ENCODE results near the gene RGS4.

The RGS4 gene

DNA sequence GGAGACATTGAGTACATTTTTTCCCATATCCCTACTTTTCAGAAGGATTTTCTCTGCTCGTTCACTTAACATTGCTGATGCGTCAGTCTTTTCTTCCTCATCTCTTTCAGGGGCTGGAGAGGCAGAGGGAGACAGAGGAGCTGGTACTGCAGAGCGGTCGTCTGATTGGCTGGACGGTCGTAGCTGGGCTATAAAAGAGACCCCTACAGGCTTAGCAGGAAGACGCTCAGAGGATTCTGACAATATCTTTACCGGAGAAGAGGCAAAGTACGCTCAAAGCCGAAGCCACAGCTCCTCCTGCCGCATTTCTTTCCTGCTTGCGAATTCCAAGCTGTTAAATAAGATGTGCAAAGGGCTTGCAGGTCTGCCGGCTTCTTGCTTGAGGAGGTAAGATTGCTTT lies at the start of gene RGS4:
Gene RGS4 (plus strand): TSS at position 220 of the 400 bp plus-strand sequence. CDS start 124 bp downstream, at position 344.
- peak; percentile 88 to 90 for DNase-seq (ENCODE audit: low read depth in 2 of 2)

DNA sequence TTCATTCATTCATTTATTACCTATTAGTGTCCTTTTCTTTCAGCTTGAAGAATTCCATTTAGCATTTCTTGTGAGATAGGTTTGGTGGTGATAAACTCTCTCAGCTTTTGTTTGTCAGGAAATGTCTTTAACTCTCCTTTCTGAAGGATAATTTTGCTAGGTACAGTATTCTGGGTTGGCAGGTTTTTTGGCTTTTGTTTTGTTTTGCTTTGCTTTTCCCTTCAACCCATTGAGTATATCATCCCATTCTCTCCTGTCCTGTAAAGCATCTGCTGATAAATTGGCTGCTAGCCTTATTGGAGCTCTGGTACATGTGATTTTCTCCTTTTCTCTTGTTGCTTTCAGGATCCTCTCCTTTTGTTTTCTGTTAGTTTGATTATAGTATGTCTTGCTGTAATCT lies 47.0 kb upstream of the RGS4 start:
- DNase-seq (ENCODE audit: low read depth in 2 of 2) = no peak

DNA sequence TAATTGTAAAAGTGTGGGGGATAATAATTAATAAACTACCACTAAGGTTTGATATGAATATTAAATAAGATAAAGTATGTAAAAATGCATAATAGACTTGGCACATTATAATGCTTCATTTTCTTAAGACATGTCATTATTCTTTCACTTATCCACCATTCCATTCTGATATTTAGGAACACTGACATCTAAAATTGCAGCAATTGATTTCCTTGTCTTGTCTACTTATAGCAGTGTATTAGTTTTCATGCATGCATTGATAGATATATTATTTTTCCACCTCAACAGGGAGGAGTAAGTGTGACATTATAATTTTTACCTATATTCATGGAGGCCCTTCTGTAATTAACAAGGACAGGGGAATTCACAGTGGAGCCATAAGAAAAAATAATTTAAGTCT lies 41.6 kb upstream of the RGS4 start:
- no peak for DNase-seq (ENCODE audit: low read depth in 2 of 2)

DNA sequence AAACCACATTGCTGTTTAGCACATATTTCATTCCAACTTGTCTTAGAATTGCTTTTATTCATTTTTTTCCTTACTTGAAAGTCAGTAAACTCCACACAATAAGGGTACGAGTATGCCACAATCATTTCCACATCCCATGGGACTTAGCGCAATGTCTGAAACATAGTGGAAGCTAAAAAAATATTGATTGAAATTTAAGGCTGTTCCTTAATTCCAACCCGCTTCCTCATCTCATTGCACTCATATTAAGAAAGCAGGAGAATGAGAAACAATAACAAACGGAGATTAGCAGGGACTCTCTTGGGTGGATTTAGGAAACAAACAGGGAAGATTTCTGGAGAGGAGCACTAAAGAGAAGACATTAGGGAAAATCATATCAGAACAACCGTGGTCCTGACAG lies 39.3 kb upstream of the RGS4 start:
- no peak for DNase-seq (ENCODE audit: low read depth in 2 of 2)

DNA sequence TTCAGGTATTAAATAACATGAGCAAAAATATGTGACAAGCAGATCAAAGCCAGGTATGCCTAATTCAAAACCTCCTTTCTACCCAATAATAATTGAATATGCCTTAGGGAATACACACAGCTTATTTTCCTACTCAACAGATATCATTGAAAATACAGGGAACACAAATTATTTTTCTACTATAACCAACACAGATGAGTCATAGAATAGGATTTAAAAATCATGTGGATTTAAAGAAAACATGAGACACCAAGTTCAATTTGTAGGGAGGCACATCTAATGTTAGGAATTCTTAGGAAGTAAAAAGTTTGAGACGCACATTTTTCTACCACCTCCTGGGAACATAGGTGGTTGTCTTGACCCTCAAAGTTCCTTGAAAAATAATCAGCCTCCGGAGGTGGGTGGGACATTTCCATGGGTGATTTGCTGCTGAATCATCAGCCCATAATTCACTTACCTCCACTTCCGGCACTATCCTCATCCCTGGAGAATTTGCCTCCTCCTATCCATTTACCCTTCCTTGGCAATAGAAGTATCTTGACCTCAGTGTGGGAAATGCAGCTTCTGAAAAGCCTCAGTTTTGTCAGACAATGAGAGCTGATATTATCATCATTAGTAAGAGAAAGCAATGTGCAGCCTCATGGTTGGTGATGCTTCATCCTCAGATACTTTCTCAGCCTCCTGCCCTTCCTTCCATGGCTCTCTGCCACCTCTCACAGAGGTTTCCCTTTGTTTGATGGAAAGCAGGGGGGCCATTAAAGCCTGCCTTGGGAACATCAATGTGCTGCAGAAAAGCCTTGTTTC lies 33.5 kb upstream of the RGS4 start:
- DNase-seq (ENCODE audit: low read depth in 2 of 2) = peak; percentile 69 to 76

DNA sequence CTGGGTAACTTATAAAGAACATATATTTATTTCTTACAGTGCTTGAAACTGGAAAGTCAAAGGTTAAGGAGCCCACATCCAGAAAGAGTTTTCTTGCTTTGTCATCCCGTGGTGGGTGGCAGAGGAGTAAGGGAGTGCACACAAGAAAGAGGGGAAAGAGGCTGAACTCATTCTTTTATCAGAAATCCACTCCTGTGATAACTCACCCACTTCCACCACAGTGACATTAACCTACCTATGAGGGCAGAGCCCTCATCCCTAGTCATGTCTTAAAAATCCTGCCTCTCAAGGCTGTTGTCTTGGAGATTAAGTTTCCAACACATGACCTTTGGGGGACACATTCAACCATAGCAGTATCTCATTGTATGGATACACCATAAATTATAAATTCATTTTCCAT lies 32.5 kb upstream of the RGS4 start:
- DNase-seq (ENCODE audit: low read depth in 2 of 2) = no peak

DNA sequence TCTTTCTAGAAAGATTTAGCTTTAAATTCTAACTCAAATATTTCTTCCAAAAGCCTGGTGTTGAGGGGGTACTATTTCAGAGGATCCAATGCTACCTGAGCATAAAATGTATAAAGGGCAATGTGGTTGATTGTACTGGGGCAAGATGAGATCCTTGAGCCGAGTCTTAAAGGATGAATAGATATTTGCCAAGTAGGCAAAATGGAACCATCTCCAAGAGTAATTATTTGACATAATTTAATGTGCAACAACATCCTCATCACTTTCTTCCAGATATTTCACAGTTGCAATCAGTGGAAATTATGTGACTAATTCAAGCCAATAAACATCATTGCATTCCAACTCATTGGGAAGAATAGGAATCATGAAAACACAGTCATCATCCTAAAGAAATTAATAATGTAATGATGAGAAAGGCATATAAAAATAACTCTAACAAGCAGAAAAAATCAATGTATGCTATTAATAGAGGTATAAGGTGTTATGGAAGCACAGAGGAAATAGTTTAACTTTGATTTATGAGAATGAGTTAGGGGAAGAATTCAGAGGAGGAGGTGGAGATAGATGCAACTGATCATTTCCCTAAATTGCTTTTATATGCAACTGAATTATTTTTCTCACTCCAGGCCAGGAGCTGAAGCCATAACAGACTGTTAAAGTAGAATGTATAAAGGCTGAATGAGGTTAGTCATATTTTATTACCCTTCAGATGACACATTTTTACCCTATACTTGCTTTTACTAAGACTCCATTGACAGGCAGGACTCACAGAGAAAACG lies 30.0 kb upstream of the RGS4 start:
- DNase-seq (ENCODE audit: low read depth in 2 of 2) = no peak

DNA sequence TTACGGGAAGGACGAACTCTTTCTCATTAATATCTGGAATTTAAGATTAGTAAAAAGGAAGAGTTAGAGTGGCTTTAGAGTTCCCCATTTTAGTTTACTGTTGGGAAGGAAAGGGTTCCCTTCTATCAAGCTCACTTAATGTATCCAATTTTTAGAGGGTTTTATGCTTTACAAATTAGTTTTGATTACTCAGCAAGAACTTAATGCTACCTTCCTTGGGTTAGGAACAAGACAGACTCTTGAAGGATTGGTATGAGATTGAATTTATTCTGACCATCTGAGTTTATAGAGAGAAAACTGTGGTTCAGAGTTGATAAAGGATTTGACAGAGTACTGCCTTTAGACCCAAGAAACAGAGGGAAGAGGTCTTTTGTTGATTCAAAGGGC lies 29.5 kb upstream of the RGS4 start:
- no peak for DNase-seq (ENCODE audit: low read depth in 2 of 2)

DNA sequence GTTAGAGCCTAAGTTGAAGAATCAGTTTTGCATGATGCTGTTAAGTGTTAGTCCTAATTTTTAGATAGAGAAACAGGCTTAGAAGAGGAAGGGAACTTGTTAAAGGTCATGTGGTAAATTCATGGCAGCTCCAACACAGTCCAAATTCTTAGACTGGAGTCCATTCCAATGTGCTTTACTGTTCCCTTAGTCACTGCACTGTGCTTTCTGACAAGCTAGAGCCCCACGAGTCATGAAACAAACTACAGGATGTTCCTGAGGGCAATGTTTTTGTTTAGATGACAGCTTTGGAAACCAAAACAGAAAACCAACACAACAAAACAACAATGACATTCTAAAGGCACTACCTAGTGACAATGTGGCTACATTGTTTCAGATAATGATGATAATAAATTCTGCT lies 23.1 kb upstream of the RGS4 start:
- DNase-seq (ENCODE audit: low read depth in 2 of 2) = no peak

DNA sequence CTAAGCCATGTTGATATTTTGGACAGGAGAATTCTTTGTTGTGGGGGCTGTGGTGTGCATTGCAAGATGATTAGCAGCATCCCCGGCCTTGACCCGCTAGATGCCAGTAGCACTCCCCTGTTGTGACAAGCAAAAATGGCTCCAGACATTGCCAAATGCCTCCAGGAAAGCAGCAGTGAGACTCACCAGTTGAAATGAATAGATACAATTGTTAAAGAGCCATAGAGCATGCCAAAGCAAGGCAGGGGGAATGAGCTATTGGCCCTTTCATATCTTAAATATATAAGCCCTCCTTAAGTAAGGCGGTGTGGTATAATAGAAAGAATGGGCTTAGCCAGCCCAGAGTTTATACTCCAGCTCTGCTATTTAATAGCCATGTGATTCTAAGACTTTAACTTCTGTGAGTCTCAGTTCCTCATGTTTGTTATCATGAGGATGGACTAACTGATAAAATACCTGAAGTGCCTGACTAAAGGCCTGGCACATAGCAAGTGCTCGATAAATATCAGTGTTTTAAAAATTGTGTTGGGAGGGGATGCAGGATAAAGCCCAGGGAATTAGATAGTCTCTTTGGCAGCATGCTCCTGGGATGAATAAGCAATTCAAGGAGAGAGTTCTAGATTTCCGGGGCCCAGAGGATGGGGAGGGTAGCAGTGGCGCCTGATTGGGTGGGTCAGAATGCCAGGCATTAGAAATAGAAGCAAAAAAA lies 21.1 kb upstream of the RGS4 start:
- DNase-seq (ENCODE audit: low read depth in 2 of 2) = no peak

DNA sequence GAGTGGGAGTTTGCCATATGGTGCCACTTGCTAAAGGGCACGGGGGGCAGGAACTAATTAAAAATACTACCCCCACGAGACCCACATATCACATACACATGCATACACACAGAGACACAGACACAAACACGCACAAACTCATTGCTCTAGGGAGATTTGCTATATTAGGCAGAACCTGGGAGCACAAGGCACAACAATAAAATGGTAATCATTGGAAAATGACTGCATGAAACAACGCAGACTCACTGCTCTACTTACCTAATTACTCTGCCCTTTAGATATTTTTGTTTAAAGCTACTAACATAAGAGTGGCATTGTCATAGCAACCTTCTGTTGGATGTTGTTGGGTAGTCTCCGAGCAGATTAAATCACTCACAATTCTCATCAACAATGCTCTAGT lies 20.3 kb upstream of the RGS4 start:
- DNase-seq (ENCODE audit: low read depth in 2 of 2) = no peak

DNA sequence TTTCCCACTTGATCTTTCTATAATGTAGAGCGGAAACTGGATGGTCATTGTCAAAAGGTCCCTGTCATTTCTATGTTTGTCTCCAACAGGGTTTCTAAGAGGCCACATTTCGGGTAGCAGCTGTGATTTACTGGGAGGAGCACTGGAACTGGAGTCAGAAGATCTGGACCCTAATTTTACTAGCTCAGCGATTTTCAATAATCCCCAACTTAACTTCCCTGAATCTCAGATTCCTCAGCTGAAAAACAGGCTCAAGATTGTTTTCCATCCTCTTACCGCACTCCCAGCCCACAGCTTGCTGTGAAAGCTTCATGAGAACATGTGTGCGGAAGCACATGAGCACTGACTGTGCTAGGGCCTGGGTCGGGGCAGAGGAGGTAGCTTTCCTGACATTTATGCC lies 19.9 kb upstream of the RGS4 start:
- no peak for DNase-seq (ENCODE audit: low read depth in 2 of 2)

DNA sequence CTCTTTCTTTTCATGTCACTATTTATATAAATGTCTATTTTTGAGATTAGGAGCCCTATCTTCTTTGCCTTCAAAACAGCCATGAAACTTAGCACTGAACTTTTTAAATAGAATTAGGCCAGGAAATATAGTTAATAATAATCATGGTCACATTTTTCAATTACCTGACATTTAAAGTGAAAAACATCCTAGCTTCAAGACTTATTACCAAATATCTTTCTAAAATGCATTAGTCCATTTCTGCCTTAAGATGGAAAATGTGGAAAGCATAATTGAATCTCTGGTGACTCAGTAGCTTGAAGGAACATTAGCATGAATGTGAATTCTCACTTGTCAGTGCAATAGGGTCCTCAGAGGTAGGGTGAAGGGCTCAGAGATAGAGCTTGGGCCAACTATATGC lies 18.7 kb upstream of the RGS4 start:
- no peak for DNase-seq (ENCODE audit: low read depth in 2 of 2)

DNA sequence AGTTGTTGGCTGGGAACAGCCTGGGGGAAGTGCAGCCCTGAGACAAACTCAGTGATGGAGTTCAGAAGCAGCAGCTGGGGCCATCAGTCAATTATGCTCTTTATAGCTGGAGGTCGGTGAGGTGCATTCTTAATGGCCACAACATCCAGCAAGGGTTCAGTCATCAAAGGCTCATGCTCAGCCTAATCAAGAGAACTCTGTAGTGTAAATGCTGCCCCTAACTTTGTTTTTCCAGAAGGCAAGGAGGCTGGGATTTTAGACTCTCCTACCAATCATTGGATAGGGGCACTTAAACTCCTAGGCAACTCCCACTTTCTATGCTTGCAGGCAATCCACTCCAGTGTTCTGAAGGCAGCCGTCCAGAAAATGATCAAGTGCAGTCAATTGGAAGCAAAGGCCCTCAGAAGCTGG lies 15.0 kb upstream of the RGS4 start:
- no peak for DNase-seq (ENCODE audit: low read depth in 2 of 2)

DNA sequence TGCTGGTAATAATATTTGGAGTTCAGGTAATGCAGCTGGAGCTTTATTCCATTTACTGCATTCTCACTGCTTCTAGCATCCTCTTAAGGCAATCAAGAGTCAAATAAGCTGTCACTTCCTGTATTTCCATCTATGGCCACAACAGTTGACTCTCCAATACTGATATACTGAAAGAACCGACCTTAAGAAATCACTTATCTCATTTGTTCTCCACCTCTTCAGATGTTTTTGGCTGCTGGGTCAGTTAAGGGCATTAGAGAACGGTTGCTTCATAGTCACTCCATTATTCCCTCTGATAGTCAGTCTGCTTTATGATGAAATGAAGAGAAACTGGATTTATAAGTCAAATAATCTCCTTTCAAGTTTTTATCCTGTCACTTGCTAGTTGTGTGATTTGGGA lies 14.2 kb upstream of the RGS4 start:
- DNase-seq (ENCODE audit: low read depth in 2 of 2) = no peak

DNA sequence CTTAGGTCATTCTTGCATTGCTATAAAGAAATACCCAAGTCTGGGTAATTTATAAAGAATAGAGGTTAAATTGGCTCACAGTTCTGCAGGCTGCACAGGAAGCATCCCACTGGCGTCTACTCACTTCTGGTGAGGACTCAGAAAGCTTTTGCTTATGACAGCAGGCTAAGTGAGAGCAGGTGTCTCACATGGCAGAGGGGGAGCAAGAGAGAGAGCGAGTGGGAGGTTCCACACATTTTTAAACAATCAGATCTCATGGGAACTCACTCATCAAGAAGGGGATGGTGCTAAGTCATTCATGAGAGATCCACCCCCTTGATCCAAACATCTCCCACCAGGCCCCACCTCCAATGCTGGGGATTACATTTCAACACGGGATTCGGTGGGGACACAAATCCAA lies 13.6 kb upstream of the RGS4 start:
- no peak for DNase-seq (ENCODE audit: low read depth in 2 of 2)

DNA sequence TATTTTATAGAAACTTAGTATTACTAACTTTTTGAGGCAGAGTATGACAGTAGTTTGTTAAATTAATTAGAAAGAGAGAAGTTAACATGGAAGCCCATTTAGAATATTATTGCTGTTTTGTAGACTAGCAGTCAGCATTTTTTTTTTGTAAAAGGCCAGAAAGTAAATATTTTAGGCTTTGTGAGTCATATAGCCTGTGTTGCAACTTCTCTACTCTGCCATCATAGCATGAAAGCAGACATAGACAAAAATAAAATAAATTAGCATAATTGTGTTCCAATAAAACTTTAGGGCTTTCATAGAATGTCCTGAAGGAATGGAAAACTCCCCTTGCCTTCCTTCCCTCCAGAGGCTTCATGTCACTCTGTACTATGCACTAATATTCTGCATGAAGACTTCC lies 12.3 kb upstream of the RGS4 start:
- no peak for DNase-seq (ENCODE audit: low read depth in 2 of 2)

DNA sequence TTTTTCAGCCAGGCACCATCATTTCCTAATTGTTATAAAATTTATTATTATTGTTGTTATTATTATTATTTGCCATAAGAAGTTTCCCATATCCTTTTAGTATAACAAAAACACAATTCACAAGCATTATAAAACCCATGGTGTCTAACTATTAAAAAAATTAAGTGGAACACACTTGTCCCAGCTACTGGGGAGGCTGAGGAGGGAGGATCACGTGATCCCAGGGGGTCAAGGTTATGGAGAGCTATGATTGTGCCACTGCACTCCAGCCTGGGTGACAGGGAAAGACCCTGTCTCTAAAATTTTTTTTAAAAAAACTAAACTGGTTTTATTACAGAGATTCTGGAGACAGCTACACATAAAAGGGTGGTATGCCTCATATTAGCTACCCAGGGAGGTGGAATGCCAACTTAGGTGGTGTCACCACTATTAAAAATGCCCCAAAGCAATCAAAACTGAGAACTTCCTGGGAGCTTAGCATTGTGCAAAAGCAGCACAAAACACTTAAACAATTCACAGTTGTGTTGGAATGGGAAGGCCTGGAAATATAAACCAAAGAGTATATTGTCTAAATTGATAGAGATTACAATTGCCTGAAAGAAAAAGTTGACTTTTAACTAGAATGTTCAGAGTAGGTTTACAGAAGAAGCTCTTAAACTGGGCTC lies 8.7 kb upstream of the RGS4 start:
- no peak for DNase-seq (ENCODE audit: low read depth in 2 of 2)

DNA sequence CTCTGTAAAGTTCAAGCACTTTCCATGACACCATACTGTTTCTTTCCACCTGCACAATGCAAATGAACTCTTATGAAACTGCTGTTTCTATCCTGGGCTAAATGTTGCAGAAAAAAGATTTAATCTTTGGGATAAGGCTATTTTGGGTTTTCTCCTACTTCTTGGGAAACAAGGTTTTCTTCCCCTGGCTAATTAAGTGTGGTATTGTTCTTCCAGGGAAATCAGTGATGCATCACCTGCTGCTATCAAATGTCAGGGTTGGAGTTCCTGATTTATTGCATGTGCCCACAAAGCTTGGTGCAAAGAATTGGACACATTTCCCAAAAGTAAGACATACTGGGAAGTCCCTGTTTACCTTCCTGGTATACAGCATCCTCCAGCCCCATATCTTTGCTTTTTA lies 6.0 kb upstream of the RGS4 start:
- no peak for DNase-seq (ENCODE audit: low read depth in 2 of 2)

DNA sequence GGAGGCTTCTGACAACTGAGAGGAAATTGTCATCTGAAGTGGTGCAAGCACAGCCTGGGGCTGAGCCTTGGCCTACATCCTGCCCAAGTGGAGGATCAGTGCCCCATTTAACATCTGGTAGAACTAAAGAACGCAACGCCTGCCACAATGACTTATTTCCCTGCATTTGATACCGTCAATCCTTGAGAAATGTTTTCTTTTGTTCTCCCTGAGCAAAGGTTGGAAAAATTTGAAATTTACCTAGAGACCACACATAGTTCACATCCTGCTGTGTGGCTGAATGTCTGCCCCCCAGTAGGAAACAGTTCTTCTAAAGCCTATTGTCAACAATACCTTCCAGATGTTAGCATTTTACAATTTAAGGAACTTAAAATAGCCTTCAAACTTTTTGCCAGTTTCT lies 5.6 kb upstream of the RGS4 start:
- no peak for DNase-seq (ENCODE audit: low read depth in 2 of 2)

DNA sequence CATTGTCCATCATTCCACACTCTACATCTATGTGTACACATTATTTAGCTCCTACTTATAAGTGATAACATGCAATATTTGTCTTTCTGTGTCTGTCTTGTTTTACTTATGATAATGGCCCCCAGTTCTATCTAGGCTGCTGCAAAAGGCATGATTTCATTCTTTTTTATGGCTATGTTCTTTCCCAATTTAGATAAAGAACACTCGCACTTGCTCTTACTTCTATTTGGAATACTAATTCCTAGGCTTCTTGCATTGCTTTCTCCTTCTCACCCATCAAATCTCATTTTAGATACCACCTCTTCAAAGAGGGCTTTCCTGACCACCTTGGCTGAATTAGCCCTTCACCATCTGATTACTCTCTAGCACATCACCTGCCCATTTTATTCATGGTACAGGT lies 3.0 kb upstream of the RGS4 start:
- DNase-seq (ENCODE audit: low read depth in 2 of 2) = no peak

DNA sequence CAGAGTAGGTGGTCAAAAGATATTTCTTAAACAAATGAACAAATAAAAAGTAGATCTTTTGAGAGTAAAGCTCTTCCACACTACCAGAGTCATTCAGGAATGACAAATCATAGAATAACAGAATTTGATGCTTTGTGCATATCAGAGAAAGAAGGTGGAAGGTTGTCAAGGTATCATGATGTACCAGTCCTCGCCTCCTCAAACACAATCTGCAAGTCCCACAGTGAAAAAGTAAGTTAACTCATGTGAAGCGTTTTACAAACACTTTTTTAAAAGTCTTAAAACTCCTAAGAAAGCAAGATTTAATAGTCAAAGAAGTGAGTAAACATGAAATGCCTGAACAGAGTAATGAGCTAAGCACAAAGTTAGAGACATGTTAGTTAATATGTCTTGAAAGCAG lies 2.5 kb upstream of the RGS4 start:
- DNase-seq (ENCODE audit: low read depth in 2 of 2) = no peak
